Esophagus muscularis mucosa (tissue), 4 donors: Measurements from ENCODE around the gene SPOCK1. TPM values are rescaled to one million over a fixed set of nuclear protein-coding genes. Genes with fewer than 3 reads are reported as not detected.

Experiments
- DNase-seq: peaks from one replicate; pipeline ENCODE4 v3.0.0-alpha.2; 2017; ENCODE audit errors: extremely low spot score
- H3K27ac ChIP-seq, 4 donors: fragments of 200-600 bp; sonication (generic); replicated peaks in 1 of 4; 1 replicate in 3 of 4; 2 replicates in 1 of 4; pipeline ENCODE4 v1.5.1; 2016 to 2019; ENCODE audit warnings: mild to moderate bottlenecking in 1 of 4
- H3K27me3 ChIP-seq, 4 donors: fragments of 200-600 bp; sonication (generic); one replicate each; pipeline versions ENCODE4 v1.5.1 to v1.6.0; 2016 to 2019
- H3K36me3 ChIP-seq, 4 donors: fragments of 200-600 bp; sonication (generic); one replicate each; pipeline ENCODE4 v1.5.1; 2016 to 2019
- H3K4me1 ChIP-seq, 4 donors: fragments of 200-600 bp; sonication (generic); one replicate each; pipeline ENCODE4 v1.5.1; 2016 to 2019
- H3K4me3 ChIP-seq, 4 donors: fragments of 200-600 bp; sonication (generic); 1 replicate in 2 of 4; 2 replicates in 2 of 4; pipeline ENCODE4 v1.5.1; 2016 to 2019; ENCODE audit warnings: mild to moderate bottlenecking in 4 of 4, moderate library complexity in 1 of 4
- H3K9me3 ChIP-seq, 4 donors: fragments of 200-600 bp; sonication (generic); 1 replicate in 3 of 4; 2 replicates in 1 of 4; pipeline ENCODE4 v1.5.1; 2016 to 2019
- CTCF ChIP-seq, 3 experiments: fragments of 200-600 bp in 2 of 3; fragments of 450-650 bp in 1 of 3; sonication (generic) in 2 of 3; IDR thresholded peaks; one replicate each; pipeline ENCODE4 v1.5.1; 2017 to 2019; ENCODE audit warnings: antibody characterized with exemption in 3 of 3, mild to moderate bottlenecking in 2 of 3, moderate library complexity in 1 of 3
- EP300 ChIP-seq: sonication (generic); formaldehyde crosslinking; IDR thresholded peaks from one replicate; pipeline ENCODE4 v1.6.1; 2017; ENCODE audit warnings: antibody characterized with exemption
- POLR2A ChIP-seq: fragments of 450-650 bp; IDR thresholded peaks from one replicate; pipeline ENCODE4 v1.6.1; 2017; ENCODE audit warnings: antibody characterized with exemption, moderate library complexity, mild to moderate bottlenecking, low read depth
- POLR2AphosphoS5 ChIP-seq, 2 donors: sonication (generic); formaldehyde crosslinking; IDR thresholded peaks; one replicate each; pipeline ENCODE4 v1.6.1; 2017; ENCODE audit warnings: antibody characterized with exemption in 2 of 2
- WGBS: methylation state at CpG from one replicate; pipeline ENCODE4 v1.1.5; 2018; 5-methylcytosine and 5-hydroxymethylcytosine counted together
- intact Hi-C: fragments of 100-400 bp; cut with DNase I; formaldehyde crosslinking; loops from one replicate; pipeline ENCODE4 v1.15.1; 2023
- total RNA-seq, 4 donors: library from RNA; depleted of rRNA; stranded (reverse); fragments of >200 nt; gene quantifications; one replicate each; pipeline versions ENCODE4 v1.1.0 to v1.2.1, GENCODE V29; 2016

Gene SPOCK1
- total RNA-seq, 4 donors from 2014 or later: 39.0 to 52.4 (median 45.6) TPM

GRCh38 chr5:137098663-137099062 lies 400.5 kb downstream of the SPOCK1 start:
- intact Hi-C loops: no loop called here

GRCh38 chr5:137098238-137098637 lies 400.9 kb downstream of the SPOCK1 start:
- H3K36me3 ChIP-seq: no peaks in the 10 kb centered on the region
- WGBS: 69% methylated on average over 1 of the region's 1 CpG
- H3K27ac ChIP-seq: no peak overlapping the region
- H3K27me3 ChIP-seq: peaks cover 0 to 2% (median 0%) of the 10 kb centered on the region in 4 donors
- H3K4me1 ChIP-seq: peaks cover 0 to 7% (median 3%) of the 10 kb centered on the region in 4 donors
- no peaks in the 10 kb centered on the region for H3K9me3 ChIP-seq
- no peak for DNase-seq
- TF ChIP-seq EP300 (no peak), POLR2A (no peak), POLR2AphosphoS5 (IDR thresholded peaks at IDR 0.05) (no peak), CTCF (IDR thresholded peaks at IDR 0.05) (no peak)
- intact Hi-C loops: no loop called here
- H3K4me3 ChIP-seq: no peak overlapping the region

More at GRCh38 chr5:137098663-137099062, 400.5 kb downstream of the SPOCK1 start:
- peaks cover 0 to 2% (median 0%) of the 10 kb centered on the region in 4 donors for H3K27me3 ChIP-seq
- H3K4me1 ChIP-seq: peaks cover 0 to 7% (median 3%) of the 10 kb centered on the region in 4 donors
- no peaks in the 10 kb centered on the region for H3K9me3 ChIP-seq
- no peak overlapping the region for H3K27ac ChIP-seq
- no peak overlapping the region for H3K4me3 ChIP-seq
- no peak for DNase-seq
- H3K36me3 ChIP-seq: no peaks in the 10 kb centered on the region
- no peak for TF ChIP-seq POLR2AphosphoS5 (IDR thresholded peaks at IDR 0.05)
- TF ChIP-seq POLR2A: no peak
- no peak for TF ChIP-seq CTCF (IDR thresholded peaks at IDR 0.05)
- no peak for TF ChIP-seq EP300
- WGBS: 90% methylated on average over 4 of the region's 4 CpGs

- H3K4me3 ChIP-seq: no peak overlapping the region
- WGBS: 82% methylated on average over 3 of the region's 3 CpGs
- no peaks in the 10 kb centered on the region for H3K9me3 ChIP-seq
- DNase-seq: no peak
- H3K4me1 ChIP-seq: peaks cover 0 to 7% (median 2%) of the 10 kb centered on the region in 4 donors
- TF ChIP-seq CTCF (IDR thresholded peaks at IDR 0.05) (no peak), POLR2AphosphoS5 (IDR thresholded peaks at IDR 0.05) (no peak)
- H3K27ac ChIP-seq: no peak overlapping the region
- H3K27me3 ChIP-seq: peaks cover 0 to 2% (median 0%) of the 10 kb centered on the region in 4 donors
- intact Hi-C loops: no loop called here
- H3K36me3 ChIP-seq: no peaks in the 10 kb centered on the region
Measured at GRCh38 chr5:137097203-137097602, 401.9 kb downstream of the SPOCK1 start.

GRCh38 chr5:137096149-137097103 lies 402.7 kb downstream of the SPOCK1 start:
- no peaks in the 10 kb centered on the region for H3K9me3 ChIP-seq
- peaks cover 0 to 2% (median 0%) of the 10 kb centered on the region in 4 donors for H3K27me3 ChIP-seq
- no peak for DNase-seq
- intact Hi-C loops: no loop called here
- H3K4me1 ChIP-seq: peaks cover 0 to 2% (median 0%) of the 10 kb centered on the region in 4 donors
- no peak overlapping the region for H3K4me3 ChIP-seq
- TF ChIP-seq POLR2A (no peak), CTCF (IDR thresholded peaks at IDR 0.05) (no peak), EP300 (no peak), POLR2AphosphoS5 (IDR thresholded peaks at IDR 0.05) (no peak)
- H3K27ac ChIP-seq: no peak overlapping the region
- no peaks in the 10 kb centered on the region for H3K36me3 ChIP-seq
- WGBS: 85% methylated on average over 6 of the region's 6 CpGs
